Small intestine (tissue), 7 donors: ENCODE results near the gene KRTAP17-1. TPM values are rescaled to one million over a fixed set of nuclear protein-coding genes. Genes with fewer than 3 reads are reported as not detected.

Experiments used
- DNase-seq, 2 donors: peaks; one replicate each; pipeline versions ENCODE4 v3.0.0 to v3.0.0-alpha.2; 2013
- FAIRE-seq: peaks from 2 replicates; lab custom pipeline; 2012; peaks lifted over from hg19 to GRCh38; lab: Jason Lieb, UNC
- H3K27ac ChIP-seq, 3 donors: one replicate each; pipeline ENCODE4 v1.5.1; 2013; ENCODE audit warnings: low read length in 2 of 3, mild to moderate bottlenecking in 2 of 3, control low read depth in 1 of 3, inconsistent platforms in 1 of 3, low read depth in 1 of 3, moderate library complexity in 1 of 3
- H3K27me3 ChIP-seq, 3 donors: one replicate each; pipeline ENCODE4 v1.6.1; 2013; ENCODE audit warnings: low read length in 3 of 3, inconsistent platforms in 1 of 3; ENCODE audit not compliant: control insufficient read depth in 3 of 3, insufficient read depth in 3 of 3
- H3K36me3 ChIP-seq, 3 donors: one replicate each; pipeline ENCODE4 v1.6.1; 2013; ENCODE audit warnings: low read length in 3 of 3, inconsistent platforms in 1 of 3, low read depth in 1 of 3, mild to moderate bottlenecking in 1 of 3, moderate library complexity in 1 of 3; ENCODE audit not compliant: control insufficient read depth in 3 of 3, insufficient read depth in 2 of 3
- H3K4me1 ChIP-seq, 3 donors: one replicate each; pipeline ENCODE4 v1.6.1; 2013; ENCODE audit warnings: low read length in 2 of 3, inconsistent platforms in 1 of 3, low read depth in 1 of 3, mild to moderate bottlenecking in 1 of 3, moderate library complexity in 1 of 3; ENCODE audit not compliant: control insufficient read depth in 3 of 3, insufficient read depth in 2 of 3
- H3K4me3 ChIP-seq, 3 donors: one replicate each; pipeline ENCODE4 v1.5.1; 2013; ENCODE audit warnings: low read length in 3 of 3, control low read depth in 1 of 3, inconsistent platforms in 1 of 3, low read depth in 1 of 3, mild to moderate bottlenecking in 1 of 3, moderate library complexity in 1 of 3
- H3K9me3 ChIP-seq, 2 donors: one replicate each; pipeline ENCODE4 v1.6.1; 2013; ENCODE audit warnings: low read depth in 1 of 2, low read length in 1 of 2; ENCODE audit not compliant: control insufficient read depth in 2 of 2, insufficient read depth in 1 of 2
- WGBS, 3 donors: extraction: QIAGEN DNeasy Blood & Tissue Kit; methylation state at CpG; one replicate each; pipeline ENCODE4 v1.1.7; 2013; 5-methylcytosine and 5-hydroxymethylcytosine counted together
- polyA plus RNA-seq, 4 donors: library from polyadenylated mRNA; stranded (reverse) in 3 of 4; unstranded in 1 of 4; fragments of 200-250 nt in 3 of 4; fragments of 120-200 nt in 1 of 4; gene quantifications; one replicate each; pipeline versions ENCODE4 v1.2.1 to v1.2.3, GENCODE V29; 2013
- donor health status: healthy with polysubstance abuse.
- donor health status: control.
- donor health status: control.
- donor health status: Bipolar disorder and iron deficiency.
- donor health status: healthy.

The KRTAP17-1 gene
- polyA plus RNA-seq, 4 donors: not detected

- H3K4me1 ChIP-seq: no peaks in the 10 kb centered on the region
- no peak within 1 kb of the TSS for H3K4me3 ChIP-seq
- no peaks in the 10 kb centered on the region for H3K9me3 ChIP-seq
- H3K27ac ChIP-seq: no peak within 1 kb of the TSS
- no peak for DNase-seq
- H3K27me3 ChIP-seq: peaks cover 0 to 14% (median 3%) of the 10 kb centered on the region in 3 donors
- FAIRE-seq: no peak
- 70 to 74% (median 70%) methylated on average over 11 of the region's 11 CpGs for WGBS, 3 donors
- H3K36me3 ChIP-seq: no peaks in the 10 kb centered on the region
These were observed 13.3 kb downstream of the KRTAP17-1 start, which contains the start of gene KRTAP29-1 for GRCh38 chr17:41301916-41302901. KRTAP29-1 (minus strand) TSS chr17:41302851; CDS start chr17:41302851, 0 bp downstream.

- H3K4me3 ChIP-seq: no peak overlapping the region
- H3K27ac ChIP-seq: no peak overlapping the region
- DNase-seq (no peak), FAIRE-seq (no peak)
- peaks cover 0 to 10% (median 3%) of the 10 kb centered on the region in 3 donors for H3K27me3 ChIP-seq
- 63 to 68% (median 65%) methylated on average over 5 of the region's 5 CpGs for WGBS, 3 donors
- no peaks in the 10 kb centered on the region for H3K9me3 ChIP-seq
- H3K36me3 ChIP-seq: no peaks in the 10 kb centered on the region
- no peaks in the 10 kb centered on the region for H3K4me1 ChIP-seq
These were observed 14.2 kb downstream of the KRTAP17-1 start for GRCh38 chr17:41301204-41301790.

- Histone ChIP-seq H3K4me1 (no peaks in the 10 kb centered on the region), H3K36me3 (no peaks in the 10 kb centered on the region), H3K9me3 (no peaks in the 10 kb centered on the region), H3K27ac (no peak overlapping the region), H3K4me3 (no peak overlapping the region), H3K27me3 (peaks cover 0 to 10% (median 3%) of the 10 kb centered on the region in 3 donors)
- WGBS, 3 donors: 86 to 90% (median 87%) methylated on average over 19 to 20 of the region's 20 CpGs
- FAIRE-seq (no peak), DNase-seq (no peak)
These were observed 16.9 kb downstream of the KRTAP17-1 start for GRCh38 chr17:41298458-41299135.

- H3K9me3 ChIP-seq: no peaks in the 10 kb centered on the region
- WGBS, 3 donors: 59 to 79% (median 68%) methylated on average over 1 of the region's 1 CpG
- DNase-seq (no peak), FAIRE-seq (no peak)
- H3K4me1 ChIP-seq: no peaks in the 10 kb centered on the region
- H3K27me3 ChIP-seq: peaks cover 0 to 5% (median 4%) of the 10 kb centered on the region in 3 donors
- no peak overlapping the region for H3K27ac ChIP-seq
- no peak overlapping the region for H3K4me3 ChIP-seq
- no peaks in the 10 kb centered on the region for H3K36me3 ChIP-seq
These were observed 18.7 kb downstream of the KRTAP17-1 start for GRCh38 chr17:41296846-41297245.

GRCh38 chr17:41294016-41294415 lies 21.5 kb downstream of the KRTAP17-1 start:
- H3K27ac ChIP-seq: no peak overlapping the region
- DNase-seq: no peak
- FAIRE-seq: no peak
- no peaks in the 10 kb centered on the region for H3K4me1 ChIP-seq
- H3K9me3 ChIP-seq: no peaks in the 10 kb centered on the region
- 60 to 74% (median 70%) methylated on average over 1 of the region's 1 CpG for WGBS, 3 donors
- H3K27me3 ChIP-seq: peaks cover 0 to 7% (median 0%) of the 10 kb centered on the region in 3 donors
- H3K4me3 ChIP-seq: no peak overlapping the region
- H3K36me3 ChIP-seq: no peaks in the 10 kb centered on the region

- no peaks in the 10 kb centered on the region for H3K36me3 ChIP-seq
- FAIRE-seq: no peak
These were observed 28.5 kb downstream of the KRTAP17-1 start for GRCh38 chr17:41287050-41287449.

GRCh38 chr17:41284546-41284945 lies 31.0 kb downstream of the KRTAP17-1 start:
- Histone ChIP-seq H3K36me3 (no peaks in the 10 kb centered on the region), H3K27me3 (peaks cover 0 to 2% (median 2%) of the 10 kb centered on the region in 3 donors), H3K9me3 (no peaks in the 10 kb centered on the region), H3K4me3 (no peak overlapping the region), H3K27ac (no peak overlapping the region), H3K4me1 (no peaks in the 10 kb centered on the region)
- no peak for DNase-seq
- FAIRE-seq: no peak
- WGBS, 3 donors: 30 to 37% (median 33%) methylated on average over 2 of the region's 2 CpGs

More at GRCh38 chr17:41287050-41287449, 28.5 kb downstream of the KRTAP17-1 start:
- Histone ChIP-seq H3K27me3 (peaks cover 0 to 4% (median 2%) of the 10 kb centered on the region in 3 donors), H3K9me3 (no peaks in the 10 kb centered on the region), H3K27ac (no peak overlapping the region), H3K4me1 (no peaks in the 10 kb centered on the region), H3K4me3 (no peak overlapping the region)
- WGBS, 3 donors: 43 to 69% (median 53%) methylated on average over 3 of the region's 3 CpGs
- no peak for DNase-seq

- peaks cover 0 to 2% (median 2%) of the 10 kb centered on the region in 3 donors for H3K27me3 ChIP-seq
- H3K4me1 ChIP-seq: no peaks in the 10 kb centered on the region
- no peaks in the 10 kb centered on the region for H3K36me3 ChIP-seq
- no peak overlapping the region for H3K4me3 ChIP-seq
- WGBS, 3 donors: 50 to 76% (median 53%) methylated on average over 3 of the region's 3 CpGs
- DNase-seq (no peak), FAIRE-seq (no peak)
- no peaks in the 10 kb centered on the region for H3K9me3 ChIP-seq
- no peak overlapping the region for H3K27ac ChIP-seq
These were observed 31.5 kb downstream of the KRTAP17-1 start for GRCh38 chr17:41284043-41284442.
